ENCODE measurements around the gene FBRSL1.

The FBRSL1 gene

GRCh38 chr12:132485619-132486018 is 4.3 kb upstream of the FBRSL1 start:
- DNase-seq: no peak

- no peak for DNase-seq
Measured at GRCh38 chr12:132486168-132486567, 3.8 kb upstream of the FBRSL1 start.

GRCh38 chr12:132486576-132486975 is 3.4 kb upstream of the FBRSL1 start:
- DNase-seq: no peak

GRCh38 chr12:132487311-132487741 is 2.6 kb upstream of the FBRSL1 start:
- no peak for DNase-seq

- DNase-seq: no peak
Measured at GRCh38 chr12:132488127-132489077, 1.5 kb upstream of the FBRSL1 start.

- DNase-seq: no peak
Measured at GRCh38 chr12:132489078-132489601, 811 bp upstream of the FBRSL1 start.

GRCh38 chr12:132490422-132491137 is 629 bp downstream of the FBRSL1 start:
- DNase-seq: no peak

GRCh38 chr12:132491138-132491663 is 1.2 kb downstream of the FBRSL1 start:
- no peak for DNase-seq

- DNase-seq: no peak
Measured at GRCh38 chr12:132491761-132492378, 1.9 kb downstream of the FBRSL1 start.

GRCh38 chr12:132492522-132492921 is 2.6 kb downstream of the FBRSL1 start:
- DNase-seq: no peak

- DNase-seq: no peak
Measured at GRCh38 chr12:132492951-132493350, 3.0 kb downstream of the FBRSL1 start.

- DNase-seq: no peak
Measured at GRCh38 chr12:132493482-132494178, 3.7 kb downstream of the FBRSL1 start.

GRCh38 chr12:132494294-132495164 is 4.6 kb downstream of the FBRSL1 start:
- DNase-seq: no peak

- no peak for DNase-seq
Measured at GRCh38 chr12:132495165-132495544, 5.2 kb downstream of the FBRSL1 start.

- no peak for DNase-seq
Measured at GRCh38 chr12:132495629-132496357, 5.8 kb downstream of the FBRSL1 start.

GRCh38 chr12:132496358-132496669 is 6.4 kb downstream of the FBRSL1 start:
- no peak for DNase-seq

GRCh38 chr12:132496710-132497109 is 6.8 kb downstream of the FBRSL1 start:
- no peak for DNase-seq

GRCh38 chr12:132497514-132498405 is 7.8 kb downstream of the FBRSL1 start:
- no peak for DNase-seq

- no peak for DNase-seq
Measured at GRCh38 chr12:132498931-132499330, 9.0 kb downstream of the FBRSL1 start.

Data from NCI-H1105 treated with DMSO at 0.1 percent for 48 hours (cell line).